SU-DHL-6 (cell line): ENCODE results near the gene ZFYVE9.

Source experiments
- H2AFZ ChIP-seq: fragments of 200-600 bp; sonication (generic); 2 replicates; pipeline ENCODE4 v1.6.1; 2014; ENCODE audit warnings: low read depth, mild to moderate bottlenecking, moderate library complexity, mixed read lengths, antibody characterized with exemption, low read length; ENCODE audit not compliant: severe bottlenecking
- H3F3A ChIP-seq: fragments of 200-600 bp; shearing (Covaris generic); 2 replicates; pipeline ENCODE4 v1.6.0; 2016; ENCODE audit warnings: antibody characterized with exemption, mild to moderate bottlenecking; ENCODE audit not compliant: insufficient read depth
- H3K27ac ChIP-seq: fragments of 200-600 bp; sonication (generic); 2 replicates; pipeline ENCODE4 v1.5.1; 2016; ENCODE audit warnings: low read depth, mild to moderate bottlenecking, low read length, moderate library complexity, mixed read lengths
- H3K27me3 ChIP-seq: fragments of 200-600 bp; sonication (generic), shearing (Covaris generic); 2 replicates; pipeline ENCODE4 v1.6.0; 2014; ENCODE audit warnings: mild to moderate bottlenecking, low read length
- H3K36me3 ChIP-seq: fragments of 200-600 bp; sonication (generic); 2 replicates; pipeline ENCODE4 v1.6.1; 2014; ENCODE audit warnings: mild to moderate bottlenecking, low read length, mixed read lengths
- H3K4me2 ChIP-seq: fragments of 300-600, 200-600 bp; shearing (Covaris generic), sonication (generic); 2 replicates; pipeline ENCODE4 v1.6.0; 2014; ENCODE audit warnings: low read length, low read depth, mild to moderate bottlenecking; ENCODE audit not compliant: poor library complexity, severe bottlenecking
- H3K4me3 ChIP-seq: fragments of 200-600 bp; sonication (generic); 2 replicates; pipeline ENCODE4 v1.5.1; 2014; ENCODE audit warnings: antibody characterized with exemption, low read length, mild to moderate bottlenecking, mixed read lengths; ENCODE audit not compliant: insufficient read depth, poor library complexity, severe bottlenecking
- H3K79me2 ChIP-seq: fragments of 200-600 bp; sonication (generic); 2 replicates; pipeline ENCODE4 v1.6.1; 2014; ENCODE audit warnings: mild to moderate bottlenecking, low read length, moderate library complexity; ENCODE audit not compliant: insufficient read depth
- H3K9ac ChIP-seq: fragments of 200-600 bp; sonication (generic); 2 replicates; pipeline ENCODE4 v1.7.0; 2014; ENCODE audit warnings: mild to moderate bottlenecking, low read length
- H3K9me2 ChIP-seq: fragments of 200-600 bp; sonication (generic); replicated peaks from 2 replicates; pipeline ENCODE4 v1.6.1; 2014; ENCODE audit warnings: low read length; ENCODE audit not compliant: insufficient read depth
- H3K9me3 ChIP-seq: fragments of 200-600 bp; sonication (generic); 2 replicates; pipeline ENCODE4 v1.6.1; 2014; ENCODE audit warnings: low read length, mixed read lengths; ENCODE audit not compliant: insufficient read depth
- H4K20me1 ChIP-seq: fragments of 200-600 bp; sonication (generic); 2 replicates; pipeline ENCODE4 v1.6.1; 2014; ENCODE audit warnings: low read depth, mild to moderate bottlenecking, antibody characterized with exemption, low read length, moderate library complexity, mixed read lengths
- CTCF ChIP-seq: fragments of 200-600 bp; sonication (generic); IDR thresholded peaks from one replicate; pipeline ENCODE4 v1.5.1; 2017; ENCODE audit warnings: antibody characterized with exemption, mild to moderate bottlenecking, low read length, moderate library complexity; ENCODE audit not compliant: insufficient read depth, poor library complexity, severe bottlenecking
- EZH2phosphoT487 ChIP-seq: fragments of 200-600 bp; sonication (generic), shearing (Covaris generic); conservative IDR thresholded peaks from 2 replicates; pipeline ENCODE4 v1.6.1; 2018; ENCODE audit warnings: mild to moderate bottlenecking, antibody characterized with exemption, low read length, moderate library complexity, mixed read lengths

The ZFYVE9 gene

GRCh38 chr1:52193985-52194384 is 52.1 kb downstream of the ZFYVE9 start:
- no peak overlapping the region for H3K9ac ChIP-seq
- no peaks in the 10 kb centered on the region for H3K9me3 ChIP-seq
- no peak overlapping the region for H2AFZ ChIP-seq
- no peaks in the 10 kb centered on the region for H3K27me3 ChIP-seq
- H3K9me2 ChIP-seq: no peaks in the 10 kb centered on the region
- no peak overlapping the region for H3K4me3 ChIP-seq
- H3K79me2 ChIP-seq: no peaks in the 10 kb centered on the region
- no peaks in the 10 kb centered on the region for H3F3A ChIP-seq
- no peak overlapping the region for H3K4me2 ChIP-seq
- H4K20me1 ChIP-seq: no peaks in the 10 kb centered on the region
- H3K27ac ChIP-seq: no peak overlapping the region
- H3K36me3 ChIP-seq: no peaks in the 10 kb centered on the region
- no peak for TF ChIP-seq CTCF
- TF ChIP-seq EZH2phosphoT487: no peak

- Histone ChIP-seq H3K9ac (no peak overlapping the region), H3K79me2 (no peaks in the 10 kb centered on the region), H3K27me3 (no peaks in the 10 kb centered on the region), H3K9me3 (no peaks in the 10 kb centered on the region), H3K27ac (no peak overlapping the region), H3K4me2 (no peak overlapping the region), H2AFZ (no peak overlapping the region), H3F3A (no peaks in the 10 kb centered on the region), H4K20me1 (no peaks in the 10 kb centered on the region), H3K9me2 (no peaks in the 10 kb centered on the region), H3K36me3 (no peaks in the 10 kb centered on the region), H3K4me3 (no peak overlapping the region)
- TF ChIP-seq EZH2phosphoT487: no peak
- no peak for TF ChIP-seq CTCF
Observed at GRCh38 chr1:52195161-52195560, 53.3 kb downstream of the ZFYVE9 start.

DNA sequence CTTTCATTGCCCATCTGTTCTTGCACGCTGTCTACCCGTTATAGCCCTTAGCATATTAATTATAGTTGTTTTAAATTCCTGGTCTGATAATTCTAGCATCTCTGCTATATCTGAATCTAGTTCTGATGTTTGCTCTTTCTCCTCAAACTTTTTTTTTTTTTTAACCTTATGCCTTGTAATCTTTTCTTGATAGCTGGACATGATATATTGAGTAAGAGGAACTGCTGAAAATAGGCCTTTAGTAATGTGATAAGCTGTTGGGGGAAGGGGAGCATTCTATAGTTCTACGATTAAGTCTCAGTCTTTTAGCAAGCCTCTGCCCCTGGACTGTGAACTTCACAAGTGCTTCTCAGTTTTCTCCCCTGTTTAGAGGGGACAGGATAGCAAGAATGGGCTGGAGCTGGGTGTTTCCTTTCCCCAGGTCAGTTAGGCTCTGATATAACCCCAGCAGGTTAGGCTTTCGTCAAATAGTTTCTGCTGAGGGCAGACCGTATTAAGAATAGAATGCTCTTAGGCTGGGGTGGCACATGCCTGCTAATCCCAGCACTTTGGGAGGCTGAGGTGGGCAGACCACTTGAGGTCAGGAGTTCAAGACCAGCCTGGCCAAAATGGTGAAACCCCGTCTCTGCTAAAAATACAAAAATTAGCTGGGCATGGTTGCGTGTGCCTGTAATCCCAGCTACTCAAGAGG is 62.2 kb downstream of the ZFYVE9 start:
- no peak overlapping the region for H3K9ac ChIP-seq
- no peaks in the 10 kb centered on the region for H3K36me3 ChIP-seq
- H3K27ac ChIP-seq: no peak overlapping the region
- no peaks in the 10 kb centered on the region for H3F3A ChIP-seq
- H3K27me3 ChIP-seq: no peaks in the 10 kb centered on the region
- H3K9me3 ChIP-seq: no peaks in the 10 kb centered on the region
- no peaks in the 10 kb centered on the region for H3K9me2 ChIP-seq
- no peaks in the 10 kb centered on the region for H4K20me1 ChIP-seq
- no peaks in the 10 kb centered on the region for H3K79me2 ChIP-seq
- TF ChIP-seq EZH2phosphoT487: no peak
- TF ChIP-seq CTCF: no peak
- no peak overlapping the region for H3K4me3 ChIP-seq
- H2AFZ ChIP-seq: no peak overlapping the region
- H3K4me2 ChIP-seq: no peak overlapping the region
